Hair follicle dermal papilla cell (primary cell): Measurements from ENCODE around the gene ZNF423. TPM values are rescaled to one million over a fixed set of nuclear protein-coding genes. Genes with fewer than 3 reads are reported as not detected.

Experiments
- small RNA-seq: library from RNA; depleted of rRNA; stranded (forward); fragments of <200 nt; gene quantifications from one replicate; pipeline ENCODE3, GENCODE V24; 2012
- total RNA-seq: library from RNA; depleted of rRNA; stranded (reverse); fragments of >200 nt; gene quantifications from 2 replicates; pipeline ENCODE4 v1.2.3, GENCODE V29; 2012

Gene ZNF423
- 1.6 and 2.4 TPM in 2 replicates for total RNA-seq

DNA sequence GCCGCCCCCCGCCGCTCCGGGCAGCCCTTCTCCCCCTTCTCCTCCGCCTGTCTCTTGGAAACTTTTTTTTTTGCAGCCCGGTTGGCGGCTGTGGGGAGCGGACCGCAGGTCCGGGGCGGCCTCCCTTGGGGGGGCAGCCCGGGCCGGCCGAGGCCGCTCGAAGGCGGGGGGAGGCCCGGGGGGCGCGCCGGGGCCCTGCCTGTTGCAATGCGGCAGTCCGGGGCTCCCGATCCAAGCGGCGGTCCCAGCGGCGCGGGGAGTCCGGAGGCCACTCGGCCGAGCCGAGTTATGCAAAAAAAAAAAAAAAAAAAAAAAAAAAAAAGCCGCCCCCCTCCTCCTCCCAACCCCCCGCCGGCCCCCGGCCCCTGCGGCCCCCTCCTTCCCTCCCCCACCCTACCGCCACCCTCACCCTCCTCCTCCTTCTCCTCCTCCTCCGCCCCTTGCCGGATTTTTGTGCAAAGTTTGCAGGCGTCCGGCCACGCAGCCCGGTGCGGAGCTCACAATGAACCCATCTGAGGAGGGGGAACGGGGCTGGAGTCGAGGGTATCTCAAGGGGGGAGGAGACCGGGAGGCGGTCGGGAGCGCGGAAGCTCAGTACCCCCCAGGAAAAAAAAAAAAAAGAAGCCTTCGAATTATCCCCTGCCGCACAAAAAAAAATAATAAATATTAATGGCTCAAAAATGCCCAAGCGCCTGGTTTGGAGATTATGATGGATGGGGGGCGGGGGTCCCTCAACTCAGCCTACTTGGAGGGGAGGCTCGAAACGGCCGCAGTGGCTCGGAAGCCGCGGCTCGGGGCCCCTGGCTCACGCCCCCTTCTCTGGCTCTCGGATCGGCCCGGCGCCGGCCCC is at the start of gene ZNF423:
TSS of gene ZNF423 (minus strand) at position 291 of the 850 bp plus-strand sequence. CDS start 338 bp downstream, outside the sequence.

Small RNA genes within 50 kb of the gene (small RNA-seq; reads per million reads assigned to genes)
- gene MRPS21P7 (not detected), gene MRPS21P8 (not detected)

Other genes with a start within 250 kb of the ZNF423 start
- gene CNEP1R1, start 169.1 kb upstream of the ZNF423 start, total RNA-seq = 28.1 and 32.9 TPM in 2 replicates
- gene HEATR3, start 209.9 kb upstream of the ZNF423 start, total RNA-seq = 29.2 and 30.7 TPM in 2 replicates